Skeletal muscle satellite cell (primary cell): ENCODE data around the gene PIGU.

Experiments used
- H3K27me3 ChIP-seq: 2 replicates; pipeline ENCODE4 v1.7.0; 2013; ENCODE audit warnings: low read length; ENCODE audit not compliant: control insufficient read depth, insufficient read depth
- H3K36me3 ChIP-seq: 2 replicates; pipeline ENCODE4 v1.7.0; 2013; ENCODE audit warnings: mild to moderate bottlenecking, control low read depth, low read length; ENCODE audit not compliant: insufficient read depth
- H3K4me1 ChIP-seq: 2 replicates; pipeline ENCODE4 v1.7.0; 2013; ENCODE audit warnings: low read length; ENCODE audit not compliant: control insufficient read depth, insufficient read depth
- H3K4me2 ChIP-seq: 2 replicates; pipeline ENCODE4 v1.7.0; 2013; ENCODE audit warnings: mild to moderate bottlenecking, low read length
- H3K4me3 ChIP-seq: 2 replicates; pipeline ENCODE4 v1.7.0; 2013; ENCODE audit warnings: low read length
- H3K9ac ChIP-seq: 2 replicates; pipeline ENCODE4 v1.7.0; 2013; ENCODE audit warnings: mild to moderate bottlenecking, low read depth, low read length, moderate library complexity
- H3K9me3 ChIP-seq: replicated peaks from 2 replicates; pipeline ENCODE4 v1.7.0; 2013; ENCODE audit warnings: mild to moderate bottlenecking, control low read depth, low read length

The PIGU gene

DNA sequence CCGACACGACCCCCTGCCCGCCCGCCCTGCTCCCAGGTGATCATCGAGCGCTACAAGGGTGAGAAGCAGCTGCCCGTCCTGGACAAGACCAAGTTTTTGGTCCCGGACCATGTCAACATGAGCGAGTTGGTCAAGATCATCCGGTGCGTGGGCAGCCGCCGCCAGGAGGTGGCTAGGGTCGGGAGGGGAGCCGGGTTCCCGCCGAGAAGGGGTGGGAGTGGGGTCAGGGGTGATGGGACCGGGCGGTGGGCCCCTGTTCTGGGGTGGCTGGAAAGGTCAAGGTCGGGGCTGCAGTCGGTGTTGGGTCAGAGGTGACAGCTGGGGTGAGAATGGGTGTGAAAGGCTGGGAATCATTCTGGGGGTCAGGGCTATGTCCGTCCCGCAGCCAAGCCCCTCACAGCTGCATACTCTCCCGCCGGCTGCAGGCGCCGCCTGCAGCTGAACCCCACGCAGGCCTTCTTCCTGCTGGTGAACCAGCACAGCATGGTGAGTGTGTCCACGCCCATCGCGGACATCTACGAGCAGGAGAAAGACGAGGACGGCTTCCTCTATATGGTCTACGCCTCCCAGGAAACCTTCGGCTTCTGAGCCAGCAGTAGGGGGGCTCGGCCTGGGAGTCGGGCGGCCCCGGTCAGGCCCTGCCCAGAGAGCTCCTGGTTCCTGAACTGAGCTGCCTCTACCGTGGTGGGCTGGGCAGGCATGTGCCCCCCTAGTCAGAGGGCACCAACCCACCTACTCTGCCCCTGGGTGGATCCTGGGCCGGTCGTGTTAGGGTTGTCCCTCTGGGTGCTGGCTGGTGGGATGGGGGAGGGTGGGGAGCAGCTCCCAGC lies 117.4 kb downstream of the PIGU start:
- H3K4me2 ChIP-seq: peak overlapping the region; percentile 85
- H3K4me3 ChIP-seq: peak overlapping the region; percentile 95
- H3K27me3 ChIP-seq: no peaks in the 10 kb centered on the region
- H3K9me3 ChIP-seq: no peaks in the 10 kb centered on the region
- peaks cover 11% of the 10 kb centered on the region for H3K4me1 ChIP-seq
- H3K36me3 ChIP-seq: peaks cover 4% of the 10 kb centered on the region
- peak overlapping the region; percentile 91 for H3K9ac ChIP-seq

DNA sequence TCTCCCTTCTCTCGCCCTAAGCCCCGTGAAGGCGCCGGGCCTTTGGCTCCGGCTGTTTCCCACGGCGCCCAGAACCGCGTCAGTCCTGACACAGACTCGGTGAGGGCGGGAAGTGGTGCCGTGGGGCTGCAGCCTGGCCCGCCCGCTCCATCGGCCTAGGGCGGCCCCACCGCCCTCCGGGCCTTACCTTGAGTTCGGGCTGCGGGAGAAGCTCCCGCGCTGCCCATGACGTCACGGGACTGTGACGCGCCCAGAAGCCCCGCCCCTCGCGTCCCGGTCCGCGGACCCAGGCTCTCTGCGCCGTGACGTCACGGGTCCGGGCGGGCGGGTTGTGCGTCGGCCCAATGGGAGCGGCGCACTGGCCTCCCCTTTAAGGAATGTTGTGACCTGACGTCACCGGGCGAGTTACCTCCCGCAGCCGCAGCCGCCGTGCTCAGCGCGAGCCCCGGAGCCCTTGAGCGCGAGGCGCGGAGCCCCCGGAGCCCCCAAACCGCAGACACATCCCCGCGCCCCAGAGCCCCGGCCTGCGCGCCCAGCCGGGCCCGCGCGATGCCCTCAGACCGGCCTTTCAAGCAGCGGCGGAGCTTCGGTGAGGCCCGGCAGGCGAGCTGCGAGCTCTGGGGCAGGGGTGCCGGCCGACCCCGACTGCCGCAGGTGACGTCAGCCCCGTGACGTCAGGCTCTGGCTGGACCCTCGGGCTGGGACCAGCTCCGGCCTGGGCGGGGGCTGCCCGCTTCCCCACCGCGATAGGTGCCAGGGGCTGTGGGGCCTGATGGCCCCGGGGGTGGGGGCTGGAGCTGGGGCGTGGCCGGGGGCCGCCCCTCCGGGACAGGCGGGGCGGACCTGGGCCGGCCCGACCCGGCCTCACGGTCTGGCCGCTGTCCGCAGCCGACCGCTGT lies 118.3 kb downstream of the PIGU start, which contains the start of gene MAP1LC3A:
TSS of gene MAP1LC3A (plus strand) at position 399 of the 899 bp plus-strand sequence. CDS start at position 550, 151 bp downstream.
- H3K9ac ChIP-seq: peak within 1 kb of the TSS; percentile 91
- peaks cover 4% of the 10 kb centered on the region for H3K36me3 ChIP-seq
- H3K27me3 ChIP-seq: no peaks in the 10 kb centered on the region
- H3K4me1 ChIP-seq: peaks cover 14% of the 10 kb centered on the region
- peak within 1 kb of the TSS; percentile 85 for H3K4me2 ChIP-seq
- no peaks in the 10 kb centered on the region for H3K9me3 ChIP-seq
- peak within 1 kb of the TSS; percentile 95 for H3K4me3 ChIP-seq

DNA sequence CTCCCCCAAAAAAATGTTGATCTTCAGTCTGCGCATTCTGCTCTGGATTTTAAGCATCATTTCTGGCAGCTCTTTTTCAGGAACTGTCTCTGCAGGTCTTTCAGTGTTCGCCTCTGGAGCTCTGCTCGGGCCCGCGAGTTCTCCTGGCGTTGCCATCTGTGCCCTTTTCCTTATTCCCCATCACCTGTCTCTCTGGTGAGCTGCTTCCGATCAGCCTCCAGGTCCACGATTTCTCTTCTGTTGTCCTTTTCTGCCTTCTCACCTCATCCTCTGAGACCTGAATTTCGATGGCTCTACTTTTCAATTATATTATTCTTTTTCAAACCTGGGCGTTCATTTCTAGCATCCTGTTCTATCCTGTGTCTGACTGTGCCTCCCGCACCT lies 119.0 kb downstream of the PIGU start:
- H3K36me3 ChIP-seq: peaks cover 4% of the 10 kb centered on the region
- peak overlapping the region; percentile 85 for H3K4me2 ChIP-seq
- peaks cover 19% of the 10 kb centered on the region for H3K4me1 ChIP-seq
- no peaks in the 10 kb centered on the region for H3K27me3 ChIP-seq
- H3K9me3 ChIP-seq: no peaks in the 10 kb centered on the region
- peak overlapping the region; percentile 91 for H3K9ac ChIP-seq
- H3K4me3 ChIP-seq: peak overlapping the region; percentile 95

DNA sequence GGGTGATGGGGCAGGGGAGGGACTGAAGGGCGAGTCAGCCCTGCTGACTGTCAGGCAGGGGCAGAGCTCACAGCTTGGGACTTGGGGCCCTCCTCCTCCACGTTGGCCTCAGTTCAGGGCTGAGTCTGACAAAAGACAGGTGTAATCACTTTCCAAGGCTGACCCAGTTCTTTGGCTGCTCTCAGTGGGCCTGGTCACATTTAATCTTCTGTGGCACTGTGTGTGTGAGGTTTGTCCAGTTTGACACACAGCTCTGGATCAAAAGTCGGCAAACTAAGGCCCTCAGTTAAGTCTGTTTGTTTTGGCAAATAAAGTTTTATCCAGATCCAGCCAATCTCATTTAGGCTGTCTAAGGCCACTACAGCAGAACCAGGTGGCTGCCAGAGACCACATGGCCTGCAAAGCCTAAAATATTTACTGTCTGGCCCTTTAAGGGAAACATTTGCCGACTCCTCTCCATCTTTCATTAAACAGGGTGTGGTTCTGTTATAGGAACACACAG lies 123.5 kb downstream of the PIGU start:
- Histone ChIP-seq H3K9ac (no peak overlapping the region), H3K27me3 (no peaks in the 10 kb centered on the region), H3K4me1 (peaks cover 14% of the 10 kb centered on the region), H3K4me3 (no peak overlapping the region), H3K9me3 (no peaks in the 10 kb centered on the region), H3K4me2 (no peak overlapping the region), H3K36me3 (no peaks in the 10 kb centered on the region)

DNA sequence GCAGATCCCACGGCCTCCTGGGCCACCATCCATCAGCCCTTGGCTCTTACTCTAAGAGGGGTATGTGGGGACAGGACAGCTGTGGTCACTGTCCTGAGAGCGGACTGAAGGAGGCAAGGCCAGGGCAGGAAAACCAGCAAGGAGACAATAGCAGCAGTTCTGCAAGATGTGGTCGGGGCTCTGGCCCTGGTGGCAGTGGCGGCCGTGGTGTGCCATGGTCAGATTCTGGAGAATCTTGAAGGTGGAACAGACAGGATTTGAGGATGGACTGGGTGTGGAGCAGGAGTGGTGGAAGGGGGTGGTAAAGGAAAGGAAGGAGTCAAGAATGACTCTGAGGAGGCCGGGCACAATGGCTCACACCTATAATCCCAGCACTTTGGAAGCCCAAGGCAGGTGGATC lies 124.3 kb downstream of the PIGU start:
- no peak overlapping the region for H3K9ac ChIP-seq
- H3K4me2 ChIP-seq: no peak overlapping the region
- H3K4me1 ChIP-seq: peaks cover 7% of the 10 kb centered on the region
- H3K9me3 ChIP-seq: no peaks in the 10 kb centered on the region
- H3K4me3 ChIP-seq: no peak overlapping the region
- H3K36me3 ChIP-seq: no peaks in the 10 kb centered on the region
- no peaks in the 10 kb centered on the region for H3K27me3 ChIP-seq

GRCh38 chr20:34549929-34550305 lies 127.0 kb downstream of the PIGU start:
- Histone ChIP-seq H3K9me3 (no peaks in the 10 kb centered on the region), H3K9ac (no peak overlapping the region), H3K4me2 (no peak overlapping the region), H3K4me3 (no peak overlapping the region), H3K4me1 (peaks cover 7% of the 10 kb centered on the region), H3K36me3 (no peaks in the 10 kb centered on the region), H3K27me3 (no peaks in the 10 kb centered on the region)

DNA sequence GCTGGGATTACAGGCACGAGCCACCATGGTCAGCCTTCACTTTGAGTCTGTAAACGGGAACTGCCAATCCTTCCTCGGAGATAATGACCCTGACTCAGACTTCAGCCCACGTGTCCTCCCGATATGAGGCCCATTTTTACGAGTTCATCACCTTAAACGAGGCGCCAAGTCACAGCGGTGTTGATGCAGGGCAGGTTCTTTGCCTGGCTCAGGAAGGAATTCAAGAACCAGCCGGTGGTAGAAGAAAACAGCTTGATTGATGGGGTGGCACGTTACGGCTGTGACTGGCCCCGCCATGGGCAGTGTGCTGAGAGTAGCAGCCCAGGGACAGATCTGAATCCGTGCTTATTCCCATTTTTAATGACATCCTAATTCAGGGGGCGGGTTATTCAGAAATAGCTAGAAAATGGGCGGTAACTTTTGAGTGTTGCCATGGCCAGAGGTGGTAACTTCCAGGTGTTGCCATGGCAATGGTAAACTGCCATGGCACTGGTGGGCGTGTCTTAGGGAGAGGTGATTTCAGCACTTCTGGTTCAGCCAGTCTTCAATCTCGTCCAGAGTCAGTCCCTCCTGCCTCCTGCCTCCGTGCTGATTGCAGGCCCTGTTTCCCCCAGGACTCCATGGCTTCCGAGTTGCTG lies 127.5 kb downstream of the PIGU start:
- Histone ChIP-seq H3K9me3 (no peaks in the 10 kb centered on the region), H3K4me1 (peaks cover 7% of the 10 kb centered on the region), H3K4me2 (no peak overlapping the region), H3K4me3 (no peak overlapping the region), H3K36me3 (no peaks in the 10 kb centered on the region), H3K9ac (no peak overlapping the region), H3K27me3 (no peaks in the 10 kb centered on the region)

DNA sequence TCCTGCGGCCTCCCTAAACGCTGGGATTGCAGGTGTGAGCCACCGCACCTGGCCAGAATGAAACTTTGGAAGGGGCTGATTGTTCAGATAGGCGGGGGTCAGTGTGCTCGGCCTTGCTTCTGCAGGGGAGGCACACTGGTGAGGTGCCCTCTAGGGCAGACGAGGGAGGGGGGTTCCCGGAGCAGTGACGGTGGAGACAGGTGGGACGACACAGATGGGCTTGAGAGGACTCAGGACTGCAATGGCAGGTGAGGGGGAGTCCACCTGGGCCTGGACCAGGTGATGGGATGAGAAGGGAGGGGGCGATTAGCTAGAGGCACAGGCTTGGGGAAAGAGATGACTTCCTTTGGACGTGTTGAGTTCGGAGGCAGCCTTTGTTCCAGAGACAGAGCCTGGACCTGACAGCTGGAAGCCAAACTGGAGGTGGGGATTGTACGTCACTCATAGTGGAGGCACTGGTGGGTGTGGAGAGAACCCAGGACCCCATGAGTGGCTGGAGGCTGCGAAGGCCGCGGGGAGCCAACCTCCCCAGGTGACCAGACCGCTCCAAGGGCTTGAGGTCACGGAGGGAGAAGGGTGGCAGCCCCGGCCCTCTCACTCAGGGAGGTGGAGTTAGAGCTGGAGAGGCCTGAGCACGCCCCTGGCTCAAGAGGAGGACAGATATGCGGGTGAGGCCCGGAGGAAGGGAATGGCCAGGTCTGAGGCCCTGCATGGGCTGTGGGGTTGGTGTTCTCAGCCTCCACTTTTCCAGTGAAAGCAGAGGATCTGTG lies 128.9 kb downstream of the PIGU start:
- no peaks in the 10 kb centered on the region for H3K9me3 ChIP-seq
- no peak overlapping the region for H3K4me3 ChIP-seq
- no peaks in the 10 kb centered on the region for H3K4me1 ChIP-seq
- no peaks in the 10 kb centered on the region for H3K27me3 ChIP-seq
- no peak overlapping the region for H3K4me2 ChIP-seq
- H3K36me3 ChIP-seq: no peaks in the 10 kb centered on the region
- H3K9ac ChIP-seq: no peak overlapping the region

GRCh38 chr20:34546751-34547181 lies 130.1 kb downstream of the PIGU start:
- Histone ChIP-seq H3K4me1 (no peaks in the 10 kb centered on the region), H3K36me3 (peaks cover 6% of the 10 kb centered on the region), H3K27me3 (no peaks in the 10 kb centered on the region), H3K4me3 (no peak overlapping the region), H3K9me3 (no peaks in the 10 kb centered on the region), H3K9ac (no peak overlapping the region), H3K4me2 (no peak overlapping the region)

DNA sequence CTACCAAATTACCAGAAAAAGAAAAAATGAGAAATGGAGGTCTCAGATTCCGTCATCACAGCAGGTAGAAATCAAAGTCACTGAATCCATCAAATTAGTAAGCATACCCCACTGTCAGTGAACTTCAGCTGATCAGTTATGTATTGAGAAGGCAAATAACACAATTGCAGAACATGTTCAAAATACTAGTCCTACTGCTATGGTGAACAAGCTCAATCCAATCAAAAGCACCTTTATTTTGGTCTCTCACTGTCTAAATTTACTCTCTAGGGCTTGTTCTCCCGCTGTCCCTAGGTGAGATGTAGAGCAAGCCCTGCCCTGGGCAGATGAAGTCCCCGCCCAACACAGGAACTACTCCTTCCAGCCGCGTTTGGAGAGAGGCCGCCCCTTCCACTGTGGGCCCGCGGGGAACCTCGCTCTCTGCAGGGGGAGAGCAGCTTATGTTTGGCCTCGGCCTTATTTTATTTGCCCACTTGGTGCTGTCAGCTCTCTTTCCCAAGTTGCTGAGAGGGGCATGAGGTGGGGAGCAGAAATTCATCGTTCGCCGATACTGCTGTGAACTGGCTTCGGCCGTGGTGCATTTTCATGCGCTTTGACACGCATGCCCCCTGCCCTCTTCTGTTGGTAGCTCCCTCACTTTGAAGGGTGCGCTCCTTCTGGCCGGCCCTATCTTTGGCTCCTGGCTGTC lies 132.6 kb downstream of the PIGU start:
- Histone ChIP-seq H3K9ac (no peak overlapping the region), H3K4me2 (no peak overlapping the region), H3K9me3 (no peaks in the 10 kb centered on the region), H3K4me3 (no peak overlapping the region), H3K27me3 (no peaks in the 10 kb centered on the region), H3K4me1 (no peaks in the 10 kb centered on the region), H3K36me3 (peaks cover 29% of the 10 kb centered on the region)
